Epithelial cell of umbilical artery (primary cell): ENCODE results near the gene ACTL9. TPM values are rescaled to one million over a fixed set of nuclear protein-coding genes. Genes with fewer than 3 reads are reported as not detected.

Experiments
- total RNA-seq: library from RNA; depleted of rRNA; stranded (reverse); fragments of >200 nt; gene quantifications from 2 replicates; pipeline ENCODE4 v1.2.3, GENCODE V29; 2014

ACTL9 gene
- not detected in 2 replicates for total RNA-seq

GRCh38 chr19:8698433-8699063 is at the start of gene ACTL9:
TSS of gene ACTL9 (minus strand) at chr19:8698795. CDS start at chr19:8698701, 94 bp downstream.

DNA sequence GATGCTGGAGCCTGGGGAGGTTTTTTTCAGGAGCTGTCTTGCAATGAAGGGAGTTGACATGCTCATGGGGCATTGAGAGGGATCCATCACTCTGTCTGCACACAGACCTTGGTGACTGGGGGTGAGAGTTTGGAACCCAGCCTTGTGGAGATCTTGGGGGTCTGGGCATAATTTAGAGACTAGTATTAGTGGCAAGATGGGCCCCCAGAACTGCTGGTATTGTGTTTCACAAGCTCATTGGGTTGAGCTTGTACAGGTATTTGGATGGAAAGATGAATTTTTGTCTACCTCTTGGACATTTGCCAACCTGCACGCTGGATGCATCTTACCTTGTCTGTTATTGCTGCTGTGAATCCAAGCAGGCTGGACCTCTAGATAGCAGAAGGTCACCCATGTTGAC is 22.7 kb upstream of the ACTL9 start, which contains the start of gene OR2Z1:
Gene OR2Z1, plus strand, starts transcription at position 301 of the 400 bp plus-strand sequence. CDS start 9,395 bp downstream, outside the sequence.

Other genes starting within 250 kb of the ACTL9 start
- not detected in 2 replicates for gene PRAM1, start 196.2 kb downstream of the ACTL9 start, total RNA-seq
- gene ZNF414, start 184.6 kb downstream of the ACTL9 start, total RNA-seq = 2.6 and 3.3 TPM in 2 replicates
- 0.15 TPM in 1 of 2 replicates, not detected in the other for gene MYO1F, start 121.4 kb downstream of the ACTL9 start, total RNA-seq
- gene ADAMTS10, start 88.1 kb downstream of the ACTL9 start, total RNA-seq = 1.4 and 1.6 TPM in 2 replicates
- not detected in 2 replicates for gene NFILZ, start 68.2 kb downstream of the ACTL9 start, total RNA-seq
- not detected in 2 replicates for gene OR2Z1, start 22.8 kb upstream of the ACTL9 start, total RNA-seq
- gene ZNF558, start 133.5 kb upstream of the ACTL9 start, total RNA-seq = 0.15 and 1.6 TPM in 2 replicates
- gene MBD3L1, start 133.6 kb upstream of the ACTL9 start, total RNA-seq = not detected in 2 replicates